GM23338 (cell line): Measurements from ENCODE around the gene CLIP1. TPM values are rescaled to one million over a fixed set of nuclear protein-coding genes. Genes with fewer than 3 reads are reported as not detected.

Experiments
- ATAC-seq: fragments of 200-7000 bp; cut with Tn5 transposase; 3 replicates; pipeline ENCODE4 v1.9.1; 2020
- DNase-seq: peaks from one replicate; pipeline ENCODE4 v3.0.0-alpha.2; 2015; ENCODE audit warnings: low spot score
- H2AFZ ChIP-seq: fragments of 200-600 bp; sonication (generic); 2 replicates; pipeline ENCODE4 v1.8.0; 2016; ENCODE audit warnings: antibody characterized with exemption, mild to moderate bottlenecking, moderate library complexity
- H3F3A ChIP-seq: fragments of 200-600 bp; sonication (generic); replicated peaks from 2 replicates; pipeline ENCODE4 v1.8.0; 2017; ENCODE audit warnings: antibody characterized with exemption, mixed run types, low read depth
- H3K27ac ChIP-seq: fragments of 200-600 bp; sonication (generic); 2 replicates; pipeline ENCODE4 v1.6.1; 2016; ENCODE audit warnings: low read depth
- H3K27me3 ChIP-seq: fragments of 200-600 bp; sonication (generic); 2 replicates; pipeline ENCODE4 v1.8.0; 2016; ENCODE audit warnings: mild to moderate bottlenecking, mixed run types, moderate library complexity; ENCODE audit not compliant: insufficient read depth
- H3K36me3 ChIP-seq: fragments of 200-600 bp; sonication (generic); 2 replicates; pipeline ENCODE4 v1.8.0; 2016; ENCODE audit warnings: mild to moderate bottlenecking; ENCODE audit not compliant: insufficient read depth
- H3K4me1 ChIP-seq: fragments of 200-600 bp; sonication (generic); 2 replicates; pipeline ENCODE4 v1.8.0; 2016; ENCODE audit warnings: mild to moderate bottlenecking, moderate library complexity; ENCODE audit not compliant: insufficient read depth
- H3K4me2 ChIP-seq: fragments of 200-600 bp; sonication (generic); 2 replicates; pipeline ENCODE4 v1.7.1; 2017; ENCODE audit warnings: mixed run types
- H3K4me3 ChIP-seq: fragments of 200-600 bp; sonication (generic); 2 replicates; pipeline ENCODE4 v1.6.1; 2016; ENCODE audit warnings: mixed run types
- H3K79me2 ChIP-seq: fragments of 200-600 bp; sonication (generic); replicated peaks from 2 replicates; pipeline ENCODE4 v1.8.0; 2017; ENCODE audit warnings: mild to moderate bottlenecking; ENCODE audit not compliant: insufficient read depth
- H3K9me2 ChIP-seq: fragments of 200-600 bp; sonication (generic); 2 replicates; pipeline ENCODE4 v1.8.0; 2017; ENCODE audit not compliant: insufficient read depth
- H4K20me1 ChIP-seq: fragments of 200-600 bp; sonication (generic); replicated peaks from 2 replicates; pipeline ENCODE4 v1.8.0; 2017; ENCODE audit warnings: mild to moderate bottlenecking; ENCODE audit not compliant: insufficient read depth
- H3K27ac Mint-ChIP-seq: 2 replicates; pipeline ENCODE4 v1.8.0; 2020; ENCODE audit warnings: inconsistent platforms, mild to moderate bottlenecking, moderate library complexity, mixed read lengths
- H3K27me3 Mint-ChIP-seq: 3 replicates; pipeline ENCODE4 v1.8.0; 2022; ENCODE audit warnings: low read depth, mild to moderate bottlenecking, moderate library complexity, mixed read lengths, inconsistent platforms; ENCODE audit not compliant: insufficient read depth, poor library complexity
- H3K36me3 Mint-ChIP-seq: 3 replicates; pipeline ENCODE4 v1.8.0; 2021; ENCODE audit warnings: low read depth, mild to moderate bottlenecking, inconsistent platforms, moderate library complexity, mixed read lengths
- H3K4me1 Mint-ChIP-seq: 3 replicates; pipeline ENCODE4 v1.8.0; 2020; ENCODE audit warnings: mild to moderate bottlenecking, inconsistent platforms, mixed read lengths
- H3K4me3 Mint-ChIP-seq: 3 replicates; pipeline ENCODE4 v1.8.0; 2021; ENCODE audit warnings: moderate library complexity, mild to moderate bottlenecking, inconsistent platforms, mixed read lengths
- H3K9me3 Mint-ChIP-seq: 3 replicates; pipeline ENCODE4 v1.8.0; 2020; ENCODE audit warnings: moderate library complexity, mild to moderate bottlenecking, inconsistent platforms, mixed read lengths
- CREB1 ChIP-seq: fragments of 250-450 bp; sonication (Bioruptor Pico); IDR thresholded peaks from 2 replicates; pipeline ENCODE4 v1.5.0; 2020; ENCODE audit warnings: low read depth, mild to moderate bottlenecking, moderate library complexity
- CTCF ChIP-seq, 2 experiments: fragments of 200-600 bp in 1 of 2; sonication (generic) in 1 of 2; conservative IDR thresholded peaks; 2 replicates each; pipeline versions ENCODE4 v1.5.1 to v1.6.1; 2016 to 2017; ENCODE audit warnings: antibody characterized with exemption in 2 of 2, low read depth in 2 of 2, mild to moderate bottlenecking in 2 of 2, moderate library complexity in 1 of 2
- ETS1 ChIP-seq: IDR thresholded peaks from 2 replicates; pipeline ENCODE4 v1.6.1; 2016; ENCODE audit warnings: antibody characterized with exemption
- EZH2 ChIP-seq: fragments of 200-600 bp; sonication (generic); IDR thresholded peaks from one replicate; pipeline ENCODE4 v1.8.0; 2017; ENCODE audit warnings: antibody characterized with exemption, mild to moderate bottlenecking, low read depth; ENCODE audit not compliant: unreplicated experiment
- EZH2phosphoT487 ChIP-seq: fragments of 200-600 bp; sonication (generic); IDR thresholded peaks from one replicate; pipeline ENCODE4 v1.8.1; 2018; ENCODE audit warnings: antibody characterized with exemption; ENCODE audit not compliant: unreplicated experiment
- JUNB ChIP-seq: IDR thresholded peaks from one replicate; pipeline ENCODE4 v1.6.1; 2016; ENCODE audit warnings: antibody characterized with exemption; ENCODE audit not compliant: unreplicated experiment
- NANOG ChIP-seq: IDR thresholded peaks from 2 replicates; pipeline ENCODE4 v1.6.1; 2016; ENCODE audit warnings: antibody characterized with exemption, borderline replicate concordance
- POLR2AphosphoS5 ChIP-seq: IDR thresholded peaks from 2 replicates; pipeline ENCODE4 v1.6.1; 2016; ENCODE audit warnings: antibody characterized with exemption, low read depth
- REST ChIP-seq: IDR thresholded peaks from one replicate; pipeline ENCODE4 v1.6.1; 2018; ENCODE audit warnings: antibody characterized with exemption; ENCODE audit not compliant: unreplicated experiment
- STAT1 ChIP-seq: IDR thresholded peaks from one replicate; pipeline ENCODE4 v1.6.1; 2016; ENCODE audit warnings: antibody characterized with exemption; ENCODE audit not compliant: unreplicated experiment
- ZNF114 ChIP-seq: fragments of 250-450 bp; sonication (Bioruptor Pico); IDR thresholded peaks from 2 replicates; pipeline ENCODE4 v1.5.0; 2020; ENCODE audit warnings: mild to moderate bottlenecking, moderate library complexity
- ZNF331 ChIP-seq: fragments of 250-450 bp; sonication (Bioruptor Pico); IDR thresholded peaks from 2 replicates; pipeline ENCODE4 v1.5.0; 2020; ENCODE audit warnings: low read depth, mild to moderate bottlenecking, moderate library complexity
- ZNF462 ChIP-seq: fragments of 250-450 bp; sonication (Bioruptor Pico); IDR thresholded peaks from 2 replicates; pipeline ENCODE4 v1.5.0; 2020; ENCODE audit warnings: mild to moderate bottlenecking, moderate library complexity
- polyA plus RNA-seq: library from polyadenylated mRNA; unstranded; fragments of >200 nt; fragmentation: Nextera tagmentation; extraction: Ambion mirVana; gene quantifications from 2 replicates; pipeline ENCODE4 v1.2.1, GENCODE V29; 2016
- total RNA-seq: library from RNA; depleted of rRNA; stranded (reverse); fragments of >200 nt; shearing (Covaris generic); gene quantifications from 2 replicates; pipeline ENCODE4 v1.2.3, GENCODE V29; 2014

The CLIP1 gene
- total and polyA plus RNA-seq, 2 experiments from 2014 or later = 11.5 to 21.1 TPM

- Histone ChIP-seq H3K27ac (no peak overlapping the region), H3F3A (no peaks in the 10 kb centered on the region), H3K4me2 (no peak overlapping the region), H2AFZ (no peak overlapping the region), H3K27me3 (no peaks in the 10 kb centered on the region), H3K4me3 (no peak overlapping the region), H3K4me1 (no peaks in the 10 kb centered on the region), H4K20me1 (no peaks in the 10 kb centered on the region), H3K36me3 (no peaks in the 10 kb centered on the region), H3K9me2 (0 out of 2 replicates have a peak, but pooled peaks cover 3% of the 10 kb centered on the region), H3K79me2 (no peaks in the 10 kb centered on the region)
- H3K4me3 Mint-ChIP-seq = no peak overlapping the region
- DNase-seq = no peak
- H3K27me3 Mint-ChIP-seq = peaks cover 1% of the 10 kb centered on the region
- H3K4me1 Mint-ChIP-seq = no peaks in the 10 kb centered on the region; the same call in 2 of the 3 replicates
- no peak for ATAC-seq
- no peak overlapping the region for H3K27ac Mint-ChIP-seq
- no peak for TF ChIP-seq CTCF (conservative IDR thresholded peaks at IDR 0.05; ENCODE audit: low read depth in 2 of 2)
- no peak for TF ChIP-seq POLR2AphosphoS5
- TF ChIP-seq ZNF462 (CRISPR knock-in tag) = no peak
- no peak for TF ChIP-seq ZNF331 (CRISPR knock-in tag)
- TF ChIP-seq ZNF114 = no peak
- TF ChIP-seq STAT1 = no peak
- no peak for TF ChIP-seq JUNB
- TF ChIP-seq NANOG = no peak
- TF ChIP-seq ETS1 = no peak
- no peak for TF ChIP-seq EZH2phosphoT487
- TF ChIP-seq REST = no peak
- no peak for TF ChIP-seq CREB1 (CRISPR knock-in tag)
- TF ChIP-seq EZH2 = no peak
- H3K36me3 Mint-ChIP-seq = peaks cover 15% of the 10 kb centered on the region
- H3K9me3 Mint-ChIP-seq = no peaks in the 10 kb centered on the region
Observed at GRCh38 chr12:122327014-122327413, 95.5 kb downstream of the CLIP1 start.
